Measurements from ENCODE around the gene SORCS3.

The SORCS3 gene

GRCh38 chr10:104641187-104641936 lies at the start of gene SORCS3:
Gene SORCS3, plus strand, starts transcription at chr10:104641290.
- no peak for DNase-seq

- DNase-seq = no peak
Measured at GRCh38 chr10:104591441-104591840, 49.6 kb upstream of the SORCS3 start.

- DNase-seq = no peak
Measured at GRCh38 chr10:104601166-104601565, 39.9 kb upstream of the SORCS3 start.

- DNase-seq = no peak
Measured at GRCh38 chr10:104608091-104608828, 32.8 kb upstream of the SORCS3 start.

GRCh38 chr10:104612571-104613205 lies 28.4 kb upstream of the SORCS3 start:
- no peak for DNase-seq

- DNase-seq = no peak
Measured at GRCh38 chr10:104613406-104613805, 27.7 kb upstream of the SORCS3 start.

GRCh38 chr10:104614245-104614831 lies 26.8 kb upstream of the SORCS3 start:
- peak; percentile 12 for DNase-seq

- DNase-seq = no peak
Measured at GRCh38 chr10:104615136-104615535, 26.0 kb upstream of the SORCS3 start.

GRCh38 chr10:104617831-104618230 lies 23.3 kb upstream of the SORCS3 start:
- DNase-seq = no peak

- no peak for DNase-seq
Measured at GRCh38 chr10:104622175-104622574, 18.9 kb upstream of the SORCS3 start.

GRCh38 chr10:104622598-104623209 lies 18.4 kb upstream of the SORCS3 start:
- no peak for DNase-seq

GRCh38 chr10:104630731-104631130 lies 10.4 kb upstream of the SORCS3 start:
- no peak for DNase-seq

GRCh38 chr10:104631946-104632345 lies 9.1 kb upstream of the SORCS3 start:
- no peak for DNase-seq

- DNase-seq = no peak
Measured at GRCh38 chr10:104638861-104639589, 2.1 kb upstream of the SORCS3 start.

GRCh38 chr10:104639590-104640338 lies 1.3 kb upstream of the SORCS3 start:
- no peak for DNase-seq

- DNase-seq = no peak
Measured at GRCh38 chr10:104640339-104641186, 527 bp upstream of the SORCS3 start.

- no peak for DNase-seq
Measured at GRCh38 chr10:104641937-104642657, 1.0 kb downstream of the SORCS3 start.

GRCh38 chr10:104642658-104643302 lies 1.7 kb downstream of the SORCS3 start:
- DNase-seq = no peak

- DNase-seq = no peak
Measured at GRCh38 chr10:104643303-104643663, 2.2 kb downstream of the SORCS3 start.

All from stimulated activated CD4-positive, alpha-beta T cell treated with anti-CD3 and anti-CD28 coated beads, Interleukin-12 subunit alpha, Interleukin-12 subunit beta, amount 100 ng/mL, for 4 hours (primary cell).